GM06990 (cell line): ENCODE results near the gene TBC1D22A.

Source experiments
- DNase-seq: peaks from one replicate; pipeline ENCODE4 v3.0.0-alpha.2; 2011; ENCODE audit not compliant: insufficient read length; ENCODE audit errors: extremely low read depth
- H3K27me3 ChIP-seq: replicated peaks from 2 replicates; pipeline ENCODE4 v1.6.0; 2011; ENCODE audit warnings: low read length; ENCODE audit not compliant: control insufficient read depth, insufficient read depth
- H3K36me3 ChIP-seq: 2 replicates; pipeline ENCODE4 v1.5.1; 2011; ENCODE audit warnings: low read length; ENCODE audit not compliant: control insufficient read depth, insufficient read depth
- H3K4me3 ChIP-seq: replicated peaks from 2 replicates; pipeline ENCODE4 v1.5.1; 2011; ENCODE audit warnings: low read depth, mild to moderate bottlenecking, control low read depth, low read length
- TF ChIP-seq, protein P1 (sequence below): IDR thresholded peaks from 2 replicates; pipeline ENCODE4 v1.5.1; 2011; ENCODE audit warnings: low read length, control low read depth, mild to moderate bottlenecking, inconsistent platforms; ENCODE audit not compliant: insufficient read depth, poor library complexity, severe bottlenecking

The TBC1D22A gene

GRCh38 chr22:47022475-47022874 lies 260.0 kb downstream of the TBC1D22A start:
- DNase-seq = no peak
- H3K27me3 ChIP-seq = no peaks in the 10 kb centered on the region
- no peaks in the 10 kb centered on the region; the same call in none of the 2 replicates for H3K36me3 ChIP-seq
- TF ChIP-seq, protein P1, sequence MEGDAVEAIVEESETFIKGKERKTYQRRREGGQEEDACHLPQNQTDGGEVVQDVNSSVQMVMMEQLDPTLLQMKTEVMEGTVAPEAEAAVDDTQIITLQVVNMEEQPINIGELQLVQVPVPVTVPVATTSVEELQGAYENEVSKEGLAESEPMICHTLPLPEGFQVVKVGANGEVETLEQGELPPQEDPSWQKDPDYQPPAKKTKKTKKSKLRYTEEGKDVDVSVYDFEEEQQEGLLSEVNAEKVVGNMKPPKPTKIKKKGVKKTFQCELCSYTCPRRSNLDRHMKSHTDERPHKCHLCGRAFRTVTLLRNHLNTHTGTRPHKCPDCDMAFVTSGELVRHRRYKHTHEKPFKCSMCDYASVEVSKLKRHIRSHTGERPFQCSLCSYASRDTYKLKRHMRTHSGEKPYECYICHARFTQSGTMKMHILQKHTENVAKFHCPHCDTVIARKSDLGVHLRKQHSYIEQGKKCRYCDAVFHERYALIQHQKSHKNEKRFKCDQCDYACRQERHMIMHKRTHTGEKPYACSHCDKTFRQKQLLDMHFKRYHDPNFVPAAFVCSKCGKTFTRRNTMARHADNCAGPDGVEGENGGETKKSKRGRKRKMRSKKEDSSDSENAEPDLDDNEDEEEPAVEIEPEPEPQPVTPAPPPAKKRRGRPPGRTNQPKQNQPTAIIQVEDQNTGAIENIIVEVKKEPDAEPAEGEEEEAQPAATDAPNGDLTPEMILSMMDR = no peak
- H3K4me3 ChIP-seq = no peak overlapping the region

DNA sequence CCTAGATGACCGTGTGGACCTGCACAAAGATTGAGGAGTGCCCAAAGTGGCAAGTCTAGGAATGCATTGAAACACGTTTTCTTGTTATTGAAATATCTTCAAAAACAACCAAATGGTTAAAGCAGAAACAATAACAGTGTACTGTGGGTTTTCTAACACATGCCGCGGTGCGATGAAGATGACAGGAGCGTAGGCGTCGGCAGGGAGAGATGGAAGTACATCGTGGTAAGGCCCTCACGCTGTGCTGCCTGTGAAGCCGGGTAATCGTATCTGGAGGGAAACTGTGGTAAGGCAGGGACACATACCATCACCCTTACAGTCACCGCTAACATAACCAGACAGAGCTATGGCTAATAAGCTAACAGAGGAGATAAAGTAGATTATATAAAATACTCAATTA lies 261.4 kb downstream of the TBC1D22A start:
- DNase-seq = no peak
- Histone ChIP-seq H3K27me3 (no peaks in the 10 kb centered on the region), H3K4me3 (no peak overlapping the region), H3K36me3 (no peaks in the 10 kb centered on the region; the same call in none of the 2 replicates)
- TF ChIP-seq, protein P1 = no peak

- Histone ChIP-seq H3K36me3 (peaks cover 6% of the 10 kb centered on the region), H3K4me3 (no peak overlapping the region)
- TF ChIP-seq, protein P1 = no peak
These were observed 265.3 kb downstream of the TBC1D22A start for GRCh38 chr22:47027766-47028165.

DNA sequence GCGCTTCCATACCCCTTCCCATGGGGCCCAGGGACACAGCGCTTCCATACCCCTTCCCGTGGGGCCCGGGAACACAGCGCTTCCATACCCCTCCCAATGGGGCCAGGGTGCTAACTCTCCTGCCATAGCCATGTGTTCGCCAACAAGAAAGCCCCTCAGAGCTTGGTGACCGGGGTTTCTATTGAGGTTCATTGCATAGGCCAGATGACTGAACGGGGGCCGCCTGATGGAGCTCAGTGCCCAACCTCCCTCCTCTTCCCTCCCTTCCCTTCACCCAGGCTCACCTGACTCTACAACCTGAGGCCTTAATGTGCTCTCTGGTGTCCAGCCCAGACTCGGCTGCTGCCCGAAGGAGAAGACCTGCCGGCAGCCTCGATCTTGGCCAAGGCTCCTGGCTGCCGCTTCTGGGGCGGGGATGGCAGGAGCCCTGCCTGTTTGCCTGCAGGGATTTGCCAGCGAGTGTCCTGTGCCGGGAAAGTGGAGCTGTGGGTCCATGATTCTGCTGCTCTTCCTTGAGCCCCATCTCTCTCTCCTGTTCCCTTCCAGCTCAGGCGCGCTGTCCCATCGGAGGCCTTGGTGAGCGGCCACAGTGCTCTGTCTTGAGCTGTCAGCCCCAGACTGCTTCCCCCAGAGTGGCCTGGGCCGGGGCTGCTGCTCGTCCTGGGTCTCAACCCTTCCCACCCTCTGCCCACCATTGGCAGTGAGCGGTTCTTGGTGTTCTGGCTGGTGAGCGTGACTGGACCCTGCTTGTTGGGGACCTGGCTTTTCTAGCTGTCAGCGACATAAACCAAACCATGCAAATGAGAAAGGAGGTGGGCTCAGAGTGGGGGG lies 267.0 kb downstream of the TBC1D22A start:
- H3K27me3 ChIP-seq = no peaks in the 10 kb centered on the region
- no peak for DNase-seq
- TF ChIP-seq, protein P1 = no peak
- H3K4me3 ChIP-seq = no peak overlapping the region
- peaks cover 6% of the 10 kb centered on the region for H3K36me3 ChIP-seq

More at GRCh38 chr22:47027766-47028165, 265.3 kb downstream of the TBC1D22A start:
- no peaks in the 10 kb centered on the region for H3K27me3 ChIP-seq
- no peak for DNase-seq

- no peak for DNase-seq
- H3K27me3 ChIP-seq = no peaks in the 10 kb centered on the region
- peaks cover 6% of the 10 kb centered on the region for H3K36me3 ChIP-seq
- no peak overlapping the region for H3K4me3 ChIP-seq
- TF ChIP-seq, protein P1 = no peak
These were observed 267.8 kb downstream of the TBC1D22A start for GRCh38 chr22:47030143-47030661.
